Measurements from ENCODE around the gene NAGLU. TPM values are rescaled to one million over a fixed set of nuclear protein-coding genes. Genes with fewer than 3 reads are reported as not detected.

Gene NAGLU
- total and polyA plus RNA-seq, 2 of the 13 experiments (the other 11 are each of a cell fraction or from before 2014, with no cell fraction given): 28.2 to 40.1 TPM

DNA sequence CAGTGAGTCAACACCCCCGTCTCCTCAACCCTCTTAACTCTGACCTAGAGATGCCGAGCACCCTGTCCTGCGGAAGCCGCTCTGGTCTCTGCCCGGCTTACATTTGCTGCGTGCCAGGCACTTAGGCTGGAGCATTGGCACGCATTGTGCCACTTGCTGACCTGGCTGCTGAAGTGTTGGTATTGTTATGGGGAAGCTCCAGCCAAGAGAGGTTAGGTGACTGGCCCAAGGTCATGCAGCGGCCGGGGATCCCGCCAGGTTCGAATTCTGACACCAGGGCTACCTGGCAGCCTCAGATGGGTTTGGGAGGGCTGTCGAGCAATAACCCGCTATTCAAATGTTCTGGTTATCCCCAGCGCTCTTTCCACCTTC is 11.6 kb downstream of the NAGLU start:
- FAIRE-seq (no peak), DNase-seq (ENCODE audit: low spot score) (no peak), ATAC-seq (no peak)
- WGBS (ENCODE audit: low lambda C conversion rate): 95% methylated on average over 10 of the region's 14 CpGs
- Histone ChIP-seq H3K79me2 (ENCODE audit: insufficient read depth, low read length) (peaks cover under 1% of the 10 kb centered on the region), H3K4me2 (ENCODE audit: low read depth, low read length) (no peak overlapping the region), H3K36me3 (replicated peaks in 1 of 2; ENCODE audit: control insufficient read depth in 1 of 2, insufficient read depth in 2 of 2, low read length in 2 of 2) (peaks cover 0 to 12% of the 10 kb centered on the region in 2 experiments; a peak in 3 of 5 replicates), H3K27ac (ENCODE audit: extremely low read length, insufficient read depth, low read length) (no peak overlapping the region), H3K4me3 (replicated peaks in 1 of 3; ENCODE audit: insufficient read depth in 1 of 3, low read depth in 2 of 3, low read length in 3 of 3) (no peak overlapping the region), H3K9ac (ENCODE audit: insufficient read depth, low read depth, low read length) (no peak overlapping the region), H4K20me1 (ENCODE audit: insufficient read depth, low read length) (no peaks in the 10 kb centered on the region), H2AFZ (ENCODE audit: low read length) (no peak overlapping the region), H3K4me1 (ENCODE audit: insufficient read depth, low read length) (peaks cover 65% of the 10 kb centered on the region), H3K27me3 (ENCODE audit: control insufficient read depth in 1 of 2, insufficient read depth in 2 of 2, low read length in 2 of 2) (no peaks in the 10 kb centered on the region), H3K9me3 (ENCODE audit: low read length) (no peaks in the 10 kb centered on the region)
- in situ Hi-C loops (cut with HindIII; ENCODE audit: extremely low pct_ligation_motif_present, low pct_unique_long_range_greater_than_20kb) (no loop called here), intact Hi-C loops (cut with micrococcal nuclease; ENCODE audit: unreplicated experiment) (no loop called here)
- TF ChIP-seq ZNF614 (CRISPR knock-in tag; IDR thresholded peaks at IDR 0.05; ENCODE audit: borderline replicate concordance) (no peak), POLR2AphosphoS5 (IDR thresholded peaks at IDR 0.05; ENCODE audit: low read depth, low read length) (0 out of 2 replicates have a peak, but pooled peaks have one; percentile 9), PHF8 (CRISPR knock-in tag; IDR thresholded peaks at IDR 0.05) (no peak), SNRNP70 (IDR thresholded peaks at IDR 0.05; ENCODE audit: low read depth, low read length) (no peak), FOXP1 (IDR thresholded peaks at IDR 0.05) (no peak), FOXP1 (CRISPR knock-in tag; IDR thresholded peaks at IDR 0.05) (no peak), TBP (CRISPR knock-in tag; IDR thresholded peaks at IDR 0.05) (no peak)
- TF ChIP-seq, protein P1, sequence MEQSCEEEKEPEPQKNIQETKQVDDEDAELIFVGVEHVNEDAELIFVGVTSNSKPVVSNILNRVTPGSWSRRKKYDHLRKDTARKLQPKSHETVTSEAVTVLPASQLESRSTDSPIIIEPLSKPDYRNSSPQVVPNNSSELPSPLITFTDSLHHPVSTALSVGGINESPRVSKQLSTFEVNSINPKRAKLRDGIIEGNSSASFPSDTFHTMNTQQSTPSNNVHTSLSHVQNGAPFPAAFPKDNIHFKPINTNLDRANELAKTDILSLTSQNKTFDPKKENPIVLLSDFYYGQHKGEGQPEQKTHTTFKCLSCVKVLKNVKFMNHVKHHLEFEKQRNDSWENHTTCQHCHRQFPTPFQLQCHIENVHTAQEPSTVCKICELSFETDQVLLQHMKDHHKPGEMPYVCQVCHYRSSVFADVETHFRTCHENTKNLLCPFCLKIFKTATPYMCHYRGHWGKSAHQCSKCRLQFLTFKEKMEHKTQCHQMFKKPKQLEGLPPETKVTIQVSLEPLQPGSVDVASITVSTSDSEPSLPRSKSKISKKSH (CRISPR knock-in tag; IDR thresholded peaks at IDR 0.05; ENCODE audit: borderline replicate concordance): peak; percentile 55; the same call in 1 of the 2 replicates
- TF ChIP-seq, protein P2, sequence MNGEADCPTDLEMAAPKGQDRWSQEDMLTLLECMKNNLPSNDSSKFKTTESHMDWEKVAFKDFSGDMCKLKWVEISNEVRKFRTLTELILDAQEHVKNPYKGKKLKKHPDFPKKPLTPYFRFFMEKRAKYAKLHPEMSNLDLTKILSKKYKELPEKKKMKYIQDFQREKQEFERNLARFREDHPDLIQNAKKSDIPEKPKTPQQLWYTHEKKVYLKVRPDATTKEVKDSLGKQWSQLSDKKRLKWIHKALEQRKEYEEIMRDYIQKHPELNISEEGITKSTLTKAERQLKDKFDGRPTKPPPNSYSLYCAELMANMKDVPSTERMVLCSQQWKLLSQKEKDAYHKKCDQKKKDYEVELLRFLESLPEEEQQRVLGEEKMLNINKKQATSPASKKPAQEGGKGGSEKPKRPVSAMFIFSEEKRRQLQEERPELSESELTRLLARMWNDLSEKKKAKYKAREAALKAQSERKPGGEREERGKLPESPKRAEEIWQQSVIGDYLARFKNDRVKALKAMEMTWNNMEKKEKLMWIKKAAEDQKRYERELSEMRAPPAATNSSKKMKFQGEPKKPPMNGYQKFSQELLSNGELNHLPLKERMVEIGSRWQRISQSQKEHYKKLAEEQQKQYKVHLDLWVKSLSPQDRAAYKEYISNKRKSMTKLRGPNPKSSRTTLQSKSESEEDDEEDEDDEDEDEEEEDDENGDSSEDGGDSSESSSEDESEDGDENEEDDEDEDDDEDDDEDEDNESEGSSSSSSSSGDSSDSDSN (CRISPR knock-in tag; IDR thresholded peaks at IDR 0.05): 0 out of 2 replicates have a peak, but pooled peaks have one; percentile 3
- TF ChIP-seq, protein P3, sequence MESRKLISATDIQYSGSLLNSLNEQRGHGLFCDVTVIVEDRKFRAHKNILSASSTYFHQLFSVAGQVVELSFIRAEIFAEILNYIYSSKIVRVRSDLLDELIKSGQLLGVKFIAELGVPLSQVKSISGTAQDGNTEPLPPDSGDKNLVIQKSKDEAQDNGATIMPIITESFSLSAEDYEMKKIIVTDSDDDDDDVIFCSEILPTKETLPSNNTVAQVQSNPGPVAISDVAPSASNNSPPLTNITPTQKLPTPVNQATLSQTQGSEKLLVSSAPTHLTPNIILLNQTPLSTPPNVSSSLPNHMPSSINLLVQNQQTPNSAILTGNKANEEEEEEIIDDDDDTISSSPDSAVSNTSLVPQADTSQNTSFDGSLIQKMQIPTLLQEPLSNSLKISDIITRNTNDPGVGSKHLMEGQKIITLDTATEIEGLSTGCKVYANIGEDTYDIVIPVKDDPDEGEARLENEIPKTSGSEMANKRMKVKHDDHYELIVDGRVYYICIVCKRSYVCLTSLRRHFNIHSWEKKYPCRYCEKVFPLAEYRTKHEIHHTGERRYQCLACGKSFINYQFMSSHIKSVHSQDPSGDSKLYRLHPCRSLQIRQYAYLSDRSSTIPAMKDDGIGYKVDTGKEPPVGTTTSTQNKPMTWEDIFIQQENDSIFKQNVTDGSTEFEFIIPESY (CRISPR knock-in tag; IDR thresholded peaks at IDR 0.05): peak; percentile 73
- ChIA-PET POLR2A (interaction anchor here (6.1 kb wide), 1 partner anchor 11 kb away, joined by 45 read pairs; the partner anchor contains the start of gene NAGLU), CTCF (ENCODE audit: low intra/inter-chr PET ratio, low total read pairs) (no interaction called here)
- no TSS peak for BruUV-seq (replicated peaks)

Data from HepG2 (cell line).